MCF 10A (cell line): ENCODE data around the gene IGSF23. TPM values are rescaled to one million over a fixed set of nuclear protein-coding genes. Genes with fewer than 3 reads are reported as not detected.
A peak's percentile ranks its signal among the peaks of the same experiment; 100 is the strongest.
"Not testable (repeated sequence)": the region's sequence is repeated elsewhere in the genome, so short reads cannot be mapped to it uniquely, and the experiment has no call there.

Experiments used
- BruUV-seq: library from RNA; stranded (reverse); fragments of 400-500 nt; replicated peaks from 2 replicates; lab custom pipeline; 2021; lab: Mats Ljungman, UMichigan
- CTCF ChIA-PET: fragments of 300-600 bp; sonication (Branson Sonifier 250); formaldehyde crosslinking; extraction: SDS; loops from one replicate; lab custom pipeline; 2021; ENCODE audit warnings: antibody characterized with exemption, inconsistent platforms; lab: Yijun Ruan, JAX
- POLR2A ChIA-PET: fragments of 300-600, 350-650 bp; sonication (Branson Sonifier 250); formaldehyde crosslinking; extraction: SDS; loops from one replicate; lab custom pipeline; 2020; ENCODE audit warnings: antibody characterized with exemption, inconsistent platforms; lab: Yijun Ruan, JAX
- DNase-seq: peaks from one replicate; pipeline ENCODE4 v3.0.0-alpha.2; 2018; ENCODE audit not compliant: unreplicated experiment
- H3K27ac Mint-ChIP-seq: one replicate; pipeline ENCODE4 v1.8.0; 2022; ENCODE audit warnings: mild to moderate bottlenecking, low read depth, mixed read lengths; ENCODE audit not compliant: unreplicated experiment
- H3K27me3 Mint-ChIP-seq: one replicate; pipeline ENCODE4 v1.8.0; 2022; ENCODE audit warnings: mixed read lengths; ENCODE audit not compliant: insufficient read depth, unreplicated experiment
- H3K36me3 Mint-ChIP-seq: one replicate; pipeline ENCODE4 v1.8.0; 2022; ENCODE audit warnings: mild to moderate bottlenecking, moderate library complexity, mixed read lengths; ENCODE audit not compliant: insufficient read depth, unreplicated experiment
- H3K4me1 Mint-ChIP-seq: one replicate; pipeline ENCODE4 v1.8.0; 2022; ENCODE audit warnings: mixed read lengths; ENCODE audit not compliant: insufficient read depth, unreplicated experiment
- H3K4me3 Mint-ChIP-seq: one replicate; pipeline ENCODE4 v1.8.0; 2022; ENCODE audit warnings: mild to moderate bottlenecking, moderate library complexity, mixed read lengths; ENCODE audit not compliant: unreplicated experiment
- H3K9me3 Mint-ChIP-seq: one replicate; pipeline ENCODE4 v1.8.0; 2022; ENCODE audit warnings: mixed read lengths; ENCODE audit not compliant: unreplicated experiment
- CTCF ChIP-seq: fragments of 200-600 bp; IDR thresholded peaks from one replicate; pipeline ENCODE4 v1.8.0; 2022; ENCODE audit warnings: antibody characterized with exemption, mild to moderate bottlenecking; ENCODE audit not compliant: unreplicated experiment
- intact Hi-C: fragments of 100-400 bp; cut with micrococcal nuclease; formaldehyde crosslinking; loops from 2 replicates; pipeline ENCODE4 v1.14.1; 2022
- total RNA-seq: library from RNA; stranded (reverse); gene quantifications from 2 replicates; pipeline ENCODE4 v1.2.3, GENCODE V29; 2022

The IGSF23 gene
- total RNA-seq, 1 experiment from 2014 or later = not detected

- Mint-ChIP-seq H3K4me3 (peak overlapping the region; percentile 5), H3K4me1 (peaks cover 17% of the 10 kb centered on the region), H3K27me3 (no peaks in the 10 kb centered on the region), H3K36me3 (peaks cover 9% of the 10 kb centered on the region), H3K27ac (peak overlapping the region; percentile 76), H3K9me3 (no peaks in the 10 kb centered on the region)
- ChIA-PET CTCF (interaction anchor here (0.7 to 2.3 kb wide), 7 partner anchors 9 to 49 kb away, joined by 3 to 14 read pairs (median 5); no protein-coding TSS in a partner anchor), POLR2A (interaction anchor here (0.6 to 2.5 kb wide), 15 partner anchors 9 to 576 kb away, joined by 3 to 38 read pairs (median 4); partner anchors contain the start of genes CEACAM19 and PVR)
- no TSS peak for BruUV-seq
- DNase-seq = peak; percentile 97
- TF ChIP-seq CTCF = no peak
- intact Hi-C loops = no loop called here
Observed at GRCh38 chr19:44626048-44626624, 12.8 kb downstream of the IGSF23 start.

- TF ChIP-seq CTCF = no peak
- CTCF ChIA-PET = interaction anchor here (1.1 to 2.3 kb wide), 5 partner anchors 8 to 143 kb away, joined by 3 to 14 read pairs (median 5); no protein-coding TSS in a partner anchor
- Mint-ChIP-seq H3K27ac (no peak overlapping the region), H3K4me1 (peaks cover 17% of the 10 kb centered on the region), H3K27me3 (no peaks in the 10 kb centered on the region), H3K36me3 (peaks cover 9% of the 10 kb centered on the region), H3K4me3 (no peak overlapping the region), H3K9me3 (no peaks in the 10 kb centered on the region)
- POLR2A ChIA-PET = interaction anchor here (0.7 to 2.1 kb wide), 3 partner anchors 8 to 29 kb away, joined by 3 to 38 read pairs (median 5); no protein-coding TSS in a partner anchor
- BruUV-seq = no TSS peak
- intact Hi-C loops = no loop called here
- no peak for DNase-seq
Observed at GRCh38 chr19:44627631-44628030, 14.3 kb downstream of the IGSF23 start.

- no peak overlapping the region for H3K27ac Mint-ChIP-seq
- TF ChIP-seq CTCF = no peak
- no peak overlapping the region for H3K4me3 Mint-ChIP-seq
- CTCF ChIA-PET = interaction anchor here (1.7 to 2.0 kb wide), 2 partner anchors 12 to 58 kb away, joined by 6 to 9 read pairs; no protein-coding TSS in a partner anchor
- no peaks in the 10 kb centered on the region for H3K9me3 Mint-ChIP-seq
- no peak for DNase-seq
- POLR2A ChIA-PET = interaction anchor here (0.6 kb wide), 1 partner anchor 15 kb away, joined by 3 read pairs; the partner anchor contains the start of gene PVR
- no peaks in the 10 kb centered on the region for H3K27me3 Mint-ChIP-seq
- peaks cover 17% of the 10 kb centered on the region for H3K4me1 Mint-ChIP-seq
- intact Hi-C loops = no loop called here
- peaks cover 9% of the 10 kb centered on the region for H3K36me3 Mint-ChIP-seq
- BruUV-seq = no TSS peak
Observed at GRCh38 chr19:44628793-44629192, 15.4 kb downstream of the IGSF23 start.

- POLR2A ChIA-PET = interaction anchor here (0.9 kb wide), 1 partner anchor 9 kb away, joined by 3 read pairs; no protein-coding TSS in a partner anchor
- not testable (repeated sequence) for BruUV-seq
Observed at GRCh38 chr19:44631611-44632010, 18.2 kb downstream of the IGSF23 start.

GRCh38 chr19:44634058-44634457 lies 20.7 kb downstream of the IGSF23 start:
- ChIA-PET POLR2A (interaction anchor here (1.1 to 4.1 kb wide), 3 partner anchors 8 to 16 kb away, joined by 3 to 38 read pairs (median 9); partner anchors contain the start of gene PVR), CTCF (interaction anchor here (1.1 to 3.4 kb wide), 3 partner anchors 46 to 90 kb away, joined by 3 to 19 read pairs (median 5); no protein-coding TSS in a partner anchor)
- peaks cover 18% of the 10 kb centered on the region for H3K4me1 Mint-ChIP-seq
- BruUV-seq, H3K27me3 Mint-ChIP-seq, H3K27ac Mint-ChIP-seq, intact Hi-C loops, DNase-seq, H3K4me3 Mint-ChIP-seq, H3K36me3 Mint-ChIP-seq, H3K9me3 Mint-ChIP-seq: not testable (repeated sequence)

More at GRCh38 chr19:44631611-44632010, 18.2 kb downstream of the IGSF23 start:
- DNase-seq, intact Hi-C loops, H3K27ac Mint-ChIP-seq, H3K9me3 Mint-ChIP-seq, H3K27me3 Mint-ChIP-seq, H3K36me3 Mint-ChIP-seq, H3K4me3 Mint-ChIP-seq: not testable (repeated sequence)
- peaks cover 23% of the 10 kb centered on the region for H3K4me1 Mint-ChIP-seq
- CTCF ChIA-PET = interaction anchor here (0.9 to 1.6 kb wide), 2 partner anchors 23 to 49 kb away, joined by 3 to 5 read pairs; no protein-coding TSS in a partner anchor
